ENCODE measurements around the gene TEX28. TPM values are rescaled to one million over a fixed set of nuclear protein-coding genes. Genes with fewer than 3 reads are reported as not detected.

Gene TEX28
- total RNA-seq, 1 experiment from 2014 or later = not detected

- no TSS peak for BruUV-seq (replicated peaks)
- no peaks in the 10 kb centered on the region for H3F3A ChIP-seq (ENCODE audit: insufficient read depth, low read depth)
- no peak for DNase-seq
- H3K4me3 ChIP-seq = no peak overlapping the region
- H3K4me1 ChIP-seq (replicated peaks; ENCODE audit: insufficient read depth) = no peaks in the 10 kb centered on the region
- POLR2A ChIA-PET (ENCODE audit: unreplicated experiment) = no interaction called here
- H3K27ac ChIP-seq = no peak overlapping the region
- no peaks in the 10 kb centered on the region for H3K9me2 ChIP-seq (ENCODE audit: insufficient read depth)
- H3K36me3 ChIP-seq (ENCODE audit: low read depth) = no peaks in the 10 kb centered on the region
- no peaks in the 10 kb centered on the region for H4K20me1 ChIP-seq (ENCODE audit: insufficient read depth)
- peaks cover 29% of the 10 kb centered on the region for H3K27me3 ChIP-seq (ENCODE audit: insufficient read depth, low read depth)
- no peaks in the 10 kb centered on the region for H3K79me2 ChIP-seq (ENCODE audit: low read depth)
- TF ChIP-seq EZH2 (IDR thresholded peaks at IDR 0.05; ENCODE audit: low read depth) = no peak
- no peak for TF ChIP-seq CTCF (conservative IDR thresholded peaks at IDR 0.05)
- intact Hi-C loops (cut with micrococcal nuclease; ENCODE audit: unreplicated experiment) = no loop called here
- no peak overlapping the region for H2AFZ ChIP-seq
- no peak overlapping the region for H3K4me2 ChIP-seq
- no peaks in the 10 kb centered on the region for H3K9me3 ChIP-seq (ENCODE audit: insufficient read depth, low read depth)
- CTCF ChIA-PET = no interaction called here
Measured at GRCh38 chrX:154327038-154327820, 32.3 kb upstream of the TEX28 start.

GRCh38 chrX:154325541-154325940 is 30.6 kb upstream of the TEX28 start:
- Histone ChIP-seq H2AFZ (no peak overlapping the region), H3K27ac (no peak overlapping the region), H3F3A (ENCODE audit: insufficient read depth, low read depth) (no peaks in the 10 kb centered on the region), H3K27me3 (ENCODE audit: insufficient read depth, low read depth) (peaks cover 29% of the 10 kb centered on the region), H3K4me1 (replicated peaks; ENCODE audit: insufficient read depth) (no peaks in the 10 kb centered on the region), H3K79me2 (ENCODE audit: low read depth) (no peaks in the 10 kb centered on the region), H3K4me3 (no peak overlapping the region), H3K9me3 (ENCODE audit: insufficient read depth, low read depth) (no peaks in the 10 kb centered on the region), H3K9me2 (ENCODE audit: insufficient read depth) (no peaks in the 10 kb centered on the region), H3K4me2 (no peak overlapping the region), H3K36me3 (ENCODE audit: low read depth) (no peaks in the 10 kb centered on the region), H4K20me1 (ENCODE audit: insufficient read depth) (no peaks in the 10 kb centered on the region)
- no peak for TF ChIP-seq CTCF (conservative IDR thresholded peaks at IDR 0.05)
- no peak for TF ChIP-seq EZH2 (IDR thresholded peaks at IDR 0.05; ENCODE audit: low read depth)
- DNase-seq = peak in 1 of 2 experiments; percentile 11
- CTCF ChIA-PET = no interaction called here
- no TSS peak for BruUV-seq (replicated peaks)
- intact Hi-C loops (cut with micrococcal nuclease; ENCODE audit: unreplicated experiment) = no loop called here
- POLR2A ChIA-PET (ENCODE audit: unreplicated experiment) = no interaction called here

GRCh38 chrX:154323537-154323936 is 28.6 kb upstream of the TEX28 start:
- POLR2A ChIA-PET (ENCODE audit: unreplicated experiment) = no interaction called here
- BruUV-seq (replicated peaks) = no TSS peak
- no peaks in the 10 kb centered on the region for H3K4me1 ChIP-seq (replicated peaks; ENCODE audit: insufficient read depth)
- no peak overlapping the region for H3K4me2 ChIP-seq
- no peaks in the 10 kb centered on the region for H3K9me2 ChIP-seq (ENCODE audit: insufficient read depth)
- H3K36me3 ChIP-seq (ENCODE audit: low read depth) = no peaks in the 10 kb centered on the region
- TF ChIP-seq EZH2 (IDR thresholded peaks at IDR 0.05; ENCODE audit: low read depth) (no peak), CTCF (conservative IDR thresholded peaks at IDR 0.05) (no peak)
- DNase-seq = no peak
- CTCF ChIA-PET = interaction anchor here (0.6 kb wide), 1 partner anchor 200 kb away, joined by 4 read pairs; no protein-coding TSS in a partner anchor
- no peaks in the 10 kb centered on the region for H3K79me2 ChIP-seq (ENCODE audit: low read depth)
- no peaks in the 10 kb centered on the region for H3K9me3 ChIP-seq (ENCODE audit: insufficient read depth, low read depth)
- H3K27me3 ChIP-seq (ENCODE audit: insufficient read depth, low read depth) = peaks cover 29% of the 10 kb centered on the region
- H4K20me1 ChIP-seq (ENCODE audit: insufficient read depth) = no peaks in the 10 kb centered on the region
- H3K4me3 ChIP-seq = no peak overlapping the region
- H2AFZ ChIP-seq = no peak overlapping the region
- no peak overlapping the region for H3K27ac ChIP-seq
- H3F3A ChIP-seq (ENCODE audit: insufficient read depth, low read depth) = no peaks in the 10 kb centered on the region
- intact Hi-C loops (cut with micrococcal nuclease; ENCODE audit: unreplicated experiment) = no loop called here
